ENCODE results near the gene TMC6. TPM values are rescaled to one million over a fixed set of nuclear protein-coding genes. Genes with fewer than 3 reads are reported as not detected.
"Not testable (repeated sequence)": the region's sequence is repeated elsewhere in the genome, so short reads cannot be mapped to it uniquely, and the experiment has no call there.

The TMC6 gene
- total RNA-seq, 1 donor from 2014 or later = 43.9 TPM

DNA sequence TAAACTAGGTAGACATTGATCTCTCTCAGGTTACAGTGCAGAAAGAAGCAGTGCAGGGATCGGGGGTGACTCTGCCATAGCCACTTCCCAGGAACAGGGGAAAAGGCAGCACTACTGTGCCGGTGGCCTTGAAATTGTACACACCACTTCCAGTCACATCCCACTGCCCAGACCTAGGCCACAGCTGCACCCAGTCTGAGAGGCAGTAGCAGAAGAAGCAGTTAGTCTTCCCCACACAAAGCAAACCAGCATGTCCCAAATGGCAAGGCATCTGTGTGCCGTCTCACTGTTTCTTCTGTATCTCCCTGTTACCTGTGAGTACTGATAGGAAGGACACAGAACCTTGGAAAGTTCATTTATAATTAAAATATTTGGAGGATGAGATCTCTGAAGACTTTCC, 47.0 kb downstream of the TMC6 start:
- DNase-seq (ENCODE audit: low spot score) = no peak

DNA sequence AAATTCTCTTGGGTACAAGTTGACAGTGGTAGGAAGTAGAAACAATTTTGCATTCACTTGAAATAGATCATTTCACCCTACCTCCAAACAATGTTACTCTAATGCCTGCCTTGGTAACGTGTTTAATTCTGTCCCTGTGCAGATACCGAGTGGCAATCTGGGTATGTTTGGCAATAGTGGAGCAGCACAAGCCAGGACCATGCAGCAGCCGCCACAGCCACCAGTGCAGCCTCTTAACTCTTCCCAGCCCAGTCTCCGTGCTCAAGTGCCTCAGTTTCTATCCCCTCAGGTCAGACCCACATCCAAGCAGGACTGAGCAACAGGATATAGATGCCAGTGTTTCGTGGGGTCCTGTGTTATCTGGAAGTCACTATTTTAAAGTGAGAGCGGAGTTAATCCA, 49.3 kb downstream of the TMC6 start:
- no peak for DNase-seq (ENCODE audit: low spot score)

DNA sequence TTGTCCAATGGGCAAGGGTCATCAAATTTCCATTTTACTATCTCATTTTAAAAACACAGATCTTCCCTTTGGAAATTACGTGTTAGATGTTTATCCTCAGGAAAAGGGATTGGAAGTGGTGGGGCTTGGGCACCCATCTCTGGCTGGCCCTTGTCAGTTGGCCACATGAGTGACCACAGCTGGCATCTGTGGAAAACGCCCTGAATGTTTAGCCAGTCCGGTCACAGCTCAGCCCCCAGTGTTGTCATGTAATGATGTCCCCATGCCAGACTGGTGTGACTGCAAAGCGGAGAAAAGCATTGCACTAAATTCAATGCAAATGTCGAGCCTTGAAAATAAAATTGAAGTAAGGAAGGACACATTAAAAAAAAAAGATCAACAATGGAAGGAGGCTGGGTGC, 53.0 kb downstream of the TMC6 start:
- DNase-seq (ENCODE audit: low spot score) = no peak

DNA sequence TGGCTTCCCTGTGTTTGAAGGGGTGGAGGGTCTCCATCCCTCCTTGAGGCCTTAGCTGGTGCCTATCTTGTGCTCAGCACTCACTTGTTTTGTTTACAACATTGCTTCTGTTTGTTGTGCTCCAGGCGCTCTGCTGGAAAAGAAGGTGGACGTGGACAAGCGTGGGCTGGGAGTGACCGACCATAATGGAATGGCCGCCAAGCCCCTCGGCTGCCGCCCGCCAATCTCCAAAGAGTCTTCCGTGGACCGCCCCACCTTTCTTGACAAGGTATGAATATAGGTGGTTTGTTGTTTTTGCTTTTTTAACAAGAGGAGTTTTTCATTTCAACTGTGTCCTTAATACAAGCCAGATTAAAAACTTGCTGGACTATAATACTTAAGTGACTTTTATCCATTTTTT, 53.5 kb downstream of the TMC6 start:
- DNase-seq (ENCODE audit: low spot score) = no peak

DNA sequence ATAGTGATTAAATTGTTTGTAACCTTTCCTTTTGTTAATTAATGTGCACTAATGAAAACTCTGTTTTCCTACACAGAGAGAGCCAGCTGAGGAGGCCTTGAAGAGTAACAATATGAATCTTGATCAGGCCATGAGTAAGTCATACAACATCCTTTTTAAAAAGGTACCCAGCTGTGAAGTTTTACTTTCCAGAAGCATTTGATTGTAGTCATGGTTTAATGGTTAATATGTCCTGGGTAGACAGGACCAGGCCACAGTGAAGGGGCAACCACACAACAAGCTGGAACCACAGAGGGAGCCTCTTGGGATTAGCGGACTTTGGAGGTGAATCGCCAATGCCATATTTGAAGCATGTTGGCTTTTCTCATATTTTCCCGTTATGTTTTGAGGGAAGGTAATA, 55.6 kb downstream of the TMC6 start:
- DNase-seq (ENCODE audit: low spot score) = no peak

DNA sequence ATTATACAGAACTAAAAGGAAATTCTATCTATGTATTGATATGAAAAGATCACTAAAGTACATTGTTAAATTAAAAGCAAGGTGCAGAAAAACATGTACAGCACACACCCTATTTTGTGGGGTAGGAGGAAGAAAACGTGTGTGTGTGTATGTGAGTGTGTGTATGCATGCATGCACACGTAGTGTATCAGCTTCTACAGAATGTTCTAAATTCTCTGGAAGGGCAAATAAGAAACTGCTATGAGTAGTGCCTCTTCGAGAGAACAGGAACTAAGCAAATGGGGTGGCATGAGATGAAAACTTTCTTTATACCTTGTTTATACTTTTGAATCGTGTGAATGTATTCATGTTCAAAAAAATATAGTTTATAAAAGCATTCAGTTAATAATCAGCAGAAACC, 58.9 kb downstream of the TMC6 start:
- no peak for DNase-seq (ENCODE audit: low spot score)

DNA sequence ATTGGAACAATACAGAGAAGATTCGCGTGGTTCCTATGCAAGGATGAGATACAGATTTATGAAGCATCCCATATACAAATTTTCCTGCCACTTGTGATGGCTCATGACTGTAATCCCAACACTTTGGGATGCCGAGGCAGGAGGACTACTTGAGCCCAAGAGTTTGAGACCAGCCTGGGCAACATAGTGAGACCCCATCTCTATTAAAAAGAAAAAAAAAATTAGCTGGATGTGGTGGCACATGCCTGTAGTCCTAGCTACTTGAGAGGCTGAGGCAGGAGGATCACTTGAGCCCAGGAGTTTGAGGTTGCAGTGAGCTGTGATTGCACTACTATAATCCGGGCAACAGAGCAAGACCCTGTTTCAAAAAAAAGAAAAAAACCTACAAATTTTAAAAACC, 61.6 kb downstream of the TMC6 start:
- not testable (repeated sequence) for DNase-seq (ENCODE audit: low spot score)

DNA sequence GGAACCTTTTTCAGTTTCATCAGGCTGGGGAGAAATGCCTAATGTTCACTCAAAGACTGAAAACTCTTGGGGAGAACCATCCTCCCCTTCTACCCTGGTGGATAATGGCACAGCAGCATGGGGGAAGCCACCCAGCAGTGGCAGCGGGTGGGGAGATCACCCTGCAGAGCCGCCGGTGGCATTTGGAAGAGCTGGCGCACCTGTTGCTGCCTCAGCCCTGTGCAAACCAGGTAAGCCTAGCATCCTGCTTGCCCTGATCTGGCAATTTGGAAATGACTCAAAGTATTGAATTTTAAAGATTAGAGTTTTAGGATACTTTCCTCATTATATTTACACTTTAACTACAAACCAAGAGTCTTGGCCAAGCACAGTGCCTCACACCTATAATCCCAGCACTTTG, 63.8 kb downstream of the TMC6 start:
- DNase-seq (ENCODE audit: low spot score) = no peak

DNA sequence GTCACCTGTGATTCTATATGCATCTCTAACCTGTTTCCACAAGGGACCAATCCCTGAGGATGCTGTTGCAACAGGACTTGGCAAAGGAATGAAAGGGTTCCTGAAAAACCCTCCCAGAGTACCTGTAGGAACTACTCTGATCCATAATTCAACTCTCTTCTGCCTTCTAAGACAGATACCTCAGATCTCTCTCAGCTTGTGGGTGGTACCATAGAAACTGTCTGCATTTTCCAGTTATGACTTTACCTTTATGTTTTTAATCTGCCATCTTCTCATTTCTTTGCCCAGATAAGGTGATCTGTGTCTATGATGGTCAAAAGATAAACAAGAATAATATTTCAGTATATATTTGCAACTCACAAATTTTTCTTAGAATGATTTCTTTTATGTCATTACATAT, 65.1 kb downstream of the TMC6 start:
- DNase-seq (ENCODE audit: low spot score) = no peak

DNA sequence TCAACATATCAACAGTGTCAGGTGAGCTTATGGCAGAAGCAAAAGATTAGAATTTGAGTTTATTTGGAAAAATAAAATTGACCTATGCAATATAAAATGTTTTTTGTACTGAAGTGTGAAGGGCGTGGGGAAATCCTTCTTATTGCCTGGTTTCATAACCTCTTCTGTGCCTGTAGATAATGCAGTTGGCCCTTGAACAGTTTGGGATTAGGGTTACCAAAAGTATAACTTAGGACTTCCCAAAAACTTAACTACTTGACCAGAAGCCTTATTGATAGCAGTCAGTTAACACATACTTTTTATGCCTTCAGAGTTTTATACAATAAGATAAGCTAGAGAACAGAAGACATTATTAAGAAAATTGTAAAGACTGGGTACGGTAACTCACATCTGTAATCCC, 66.0 kb downstream of the TMC6 start:
- no peak for DNase-seq (ENCODE audit: low spot score)

Other genes starting within 250 kb of the TMC6 start
- gene TNRC6C, start 170.1 kb downstream of the TMC6 start, total RNA-seq = 27.4 TPM
- gene TMC8, start 2.0 kb upstream of the TMC6 start, total RNA-seq = 16.2 TPM
- not detected for gene C17orf99, start 17.6 kb upstream of the TMC6 start, total RNA-seq
- 142 TPM for gene SYNGR2, start 39.8 kb upstream of the TMC6 start, total RNA-seq
- 4.6 TPM for gene TK1, start 58.3 kb upstream of the TMC6 start, total RNA-seq
- 50.4 TPM for gene AFMID, start 58.6 kb upstream of the TMC6 start, total RNA-seq
- 2.7 TPM for gene BIRC5, start 85.5 kb upstream of the TMC6 start, total RNA-seq
- not detected for gene TMEM235, start 102.9 kb upstream of the TMC6 start, total RNA-seq
- gene SOCS3, start 231.3 kb upstream of the TMC6 start, total RNA-seq = 11.9 TPM
- gene PGS1, start 249.9 kb upstream of the TMC6 start, total RNA-seq = 40.4 TPM

Measured in mucosa of gallbladder (tissue), 1 donor.